NCI-H748 (cell line): ENCODE results near the gene MRAS.
"Not testable (repeated sequence)": the region's sequence is repeated elsewhere in the genome, so short reads cannot be mapped to it uniquely, and the experiment has no call there.

Source experiments
- DNase-seq: peaks from one replicate; lab custom pipeline; 2025; ENCODE audit not compliant: unreplicated experiment; lab: John Stamatoyannopoulos, UW

MRAS gene

DNA sequence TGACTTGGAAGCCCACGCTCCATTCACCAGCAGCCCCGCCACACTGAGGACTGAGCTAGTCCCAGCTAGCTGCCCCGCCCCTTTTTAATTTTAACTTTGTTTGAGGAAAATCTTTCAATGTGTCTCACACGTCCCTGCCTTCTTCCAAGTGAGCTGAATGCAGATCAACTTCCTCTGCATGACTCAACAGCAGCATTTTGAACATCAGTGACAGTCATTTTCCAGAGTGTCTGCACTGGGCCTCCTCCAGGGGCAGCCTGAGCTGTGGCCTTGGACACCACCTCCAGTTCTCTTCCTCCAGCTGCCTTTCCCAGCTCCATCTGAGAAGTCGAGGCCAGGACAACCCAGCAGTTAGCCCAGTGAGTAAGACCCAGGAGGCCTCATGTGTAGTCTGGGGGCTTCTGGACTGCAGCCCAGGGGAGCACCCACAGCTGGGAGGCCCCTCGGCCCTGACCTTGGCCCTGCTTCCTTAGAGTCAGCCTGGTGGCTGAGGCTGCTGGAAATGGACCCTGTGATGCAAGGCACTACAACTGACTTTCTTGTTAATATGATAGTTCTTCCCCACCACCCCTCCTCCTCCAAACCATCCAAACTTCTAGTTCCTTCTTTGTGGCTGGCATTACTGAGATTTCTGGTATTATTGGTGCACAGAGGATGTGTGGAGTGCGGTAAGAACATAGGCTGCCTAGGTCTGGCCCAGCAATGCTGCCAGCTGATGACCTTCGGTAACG lies 64.6 kb downstream of the MRAS start:
- no peak for DNase-seq

GRCh38 chr3:138416236-138416635 lies 67.9 kb downstream of the MRAS start:
- DNase-seq, result not testable (repeated sequence)

- peak; percentile 69 for DNase-seq
Observed at GRCh38 chr3:138417559-138417982, 69.2 kb downstream of the MRAS start.

- DNase-seq, result no peak
Observed at GRCh38 chr3:138418601-138419206, 70.3 kb downstream of the MRAS start.

- DNase-seq, result no peak
Observed at GRCh38 chr3:138423316-138423715, 74.9 kb downstream of the MRAS start.

- no peak for DNase-seq
Observed at GRCh38 chr3:138424323-138424722, 75.9 kb downstream of the MRAS start.

- DNase-seq, result peak; percentile 1
Observed at GRCh38 chr3:138426211-138426610, 77.8 kb downstream of the MRAS start.

- not testable (repeated sequence) for DNase-seq
Observed at GRCh38 chr3:138426754-138427153, 78.4 kb downstream of the MRAS start.

DNA sequence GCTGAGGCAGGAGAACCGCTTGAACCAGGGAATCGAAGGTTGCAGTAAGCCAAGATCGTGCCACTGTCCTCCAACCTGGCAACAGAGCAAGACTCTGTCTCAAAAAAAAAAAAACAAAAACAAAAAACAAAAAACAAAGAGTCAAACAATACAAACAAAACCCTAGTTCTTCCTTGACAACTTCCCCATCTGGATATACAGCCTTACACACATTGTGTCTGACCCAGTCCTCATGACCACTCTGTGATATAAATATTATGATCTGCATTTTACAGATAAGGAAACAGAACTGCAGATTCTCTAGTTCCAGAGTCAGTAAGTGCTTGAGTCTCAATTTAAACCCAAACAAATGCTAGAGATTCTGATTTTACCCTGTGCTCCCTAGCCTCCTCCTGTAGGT lies 81.3 kb downstream of the MRAS start:
- DNase-seq, result no peak

DNA sequence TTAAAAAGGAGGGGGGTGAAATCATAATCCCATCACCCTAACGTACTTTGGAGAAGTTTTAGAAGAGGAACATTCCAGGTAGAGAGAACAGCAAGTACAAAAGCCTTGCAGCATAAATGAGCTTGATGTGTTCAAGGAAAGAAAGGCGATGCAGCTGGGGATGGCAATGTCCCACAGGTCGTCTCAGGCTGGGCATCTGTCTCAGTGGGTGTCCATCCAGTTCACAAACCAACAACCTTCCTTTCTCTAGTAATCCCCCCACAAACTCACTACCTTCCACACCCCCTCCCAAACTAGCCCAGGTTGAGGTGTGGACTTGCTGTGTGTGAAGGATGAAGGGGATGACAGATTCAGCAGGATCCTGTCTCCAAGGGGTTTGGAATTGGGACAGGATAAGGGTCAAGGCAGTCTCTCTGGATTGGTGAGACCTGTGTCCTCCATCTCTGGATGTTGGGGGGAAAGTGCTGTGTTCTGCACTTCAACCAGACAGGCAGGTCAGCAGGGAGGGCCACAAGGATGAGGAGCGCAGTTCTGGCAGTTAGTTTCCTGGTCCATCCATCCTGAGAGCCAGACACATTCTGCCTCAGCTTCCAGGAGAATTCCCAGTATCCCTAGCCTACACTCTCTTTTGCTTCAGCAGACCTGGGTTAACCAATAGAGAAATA lies 84.3 kb downstream of the MRAS start:
- no peak for DNase-seq

- DNase-seq, result no peak
Observed at GRCh38 chr3:138433892-138434275, 85.5 kb downstream of the MRAS start.

DNA sequence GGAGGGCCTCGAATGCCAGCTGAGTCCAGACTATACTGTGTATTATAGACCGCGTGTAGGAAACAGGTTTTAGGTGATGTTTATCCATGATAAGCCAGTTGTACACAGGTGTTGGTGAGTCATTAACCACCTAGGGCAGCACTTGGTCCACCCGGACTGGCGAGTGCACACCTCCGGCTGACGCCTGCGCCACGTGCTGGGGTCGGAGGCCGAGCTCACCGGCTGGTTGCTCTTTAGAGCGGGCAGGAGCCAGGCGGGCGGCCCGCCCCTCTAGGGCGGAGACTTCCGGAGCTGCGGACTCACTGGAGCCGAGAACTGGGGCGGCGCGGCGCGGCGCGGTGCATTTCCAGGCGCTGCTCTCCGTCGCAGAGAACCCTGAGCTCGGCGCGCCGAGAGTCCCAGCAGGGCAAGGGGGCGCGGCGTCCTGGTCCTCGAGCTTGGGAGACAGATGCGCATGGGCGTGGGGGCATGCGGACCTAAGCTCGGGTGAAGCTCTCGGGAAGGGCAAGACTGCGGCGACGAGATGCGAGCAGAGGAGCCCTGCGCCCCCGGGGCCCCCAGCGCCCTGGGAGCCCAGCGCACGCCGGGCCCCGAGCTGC lies 86.0 kb downstream of the MRAS start, which contains the start of gene ESYT3:
Gene ESYT3, plus strand, starts transcription at position 341 of the 599 bp plus-strand sequence. Its CDS starts 183 bp downstream, at position 524.
- peak; percentile 78 for DNase-seq

DNA sequence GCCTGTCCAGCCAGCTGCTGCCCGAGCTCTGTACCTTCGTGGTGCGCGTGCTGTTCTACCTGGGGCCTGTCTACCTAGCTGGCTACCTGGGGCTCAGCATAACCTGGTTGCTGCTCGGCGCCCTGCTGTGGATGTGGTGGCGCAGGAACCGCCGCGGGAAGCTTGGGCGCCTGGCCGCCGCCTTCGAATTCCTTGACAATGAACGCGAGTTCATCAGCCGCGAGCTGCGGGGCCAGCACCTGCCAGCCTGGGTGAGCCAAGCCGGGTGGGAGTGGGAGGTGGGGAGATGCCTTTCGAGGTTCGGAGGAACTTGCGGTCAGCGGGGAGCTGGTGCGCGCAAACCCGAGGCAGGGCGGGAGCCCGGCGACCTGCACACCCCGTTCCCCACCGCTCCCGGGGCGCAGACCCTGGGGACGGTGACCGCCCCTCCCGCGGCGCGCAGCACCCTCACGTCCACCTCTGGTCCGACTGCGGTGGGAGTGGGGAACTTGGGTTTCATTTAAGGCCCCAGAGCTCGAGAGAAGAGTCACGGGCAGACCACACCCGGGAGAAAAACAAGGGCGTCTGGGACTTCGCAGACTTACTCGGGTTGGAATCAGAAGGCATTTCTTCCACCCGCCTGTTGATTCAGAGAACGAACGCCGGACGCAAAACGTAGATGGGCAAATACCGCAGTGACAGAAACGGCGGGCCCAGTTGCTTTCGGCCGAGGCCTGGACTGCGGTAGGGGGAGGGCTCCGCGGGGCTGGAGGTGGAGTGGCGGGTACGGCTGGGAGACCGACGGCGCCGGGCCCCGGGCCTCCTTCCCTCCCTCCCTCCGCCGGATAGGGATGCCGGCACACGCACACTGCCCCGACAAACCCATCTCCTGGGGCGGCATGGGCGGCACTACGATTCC lies 86.7 kb downstream of the MRAS start:
- peak; percentile 17 for DNase-seq

GRCh38 chr3:138435840-138436239 lies 87.5 kb downstream of the MRAS start:
- no peak for DNase-seq

DNA sequence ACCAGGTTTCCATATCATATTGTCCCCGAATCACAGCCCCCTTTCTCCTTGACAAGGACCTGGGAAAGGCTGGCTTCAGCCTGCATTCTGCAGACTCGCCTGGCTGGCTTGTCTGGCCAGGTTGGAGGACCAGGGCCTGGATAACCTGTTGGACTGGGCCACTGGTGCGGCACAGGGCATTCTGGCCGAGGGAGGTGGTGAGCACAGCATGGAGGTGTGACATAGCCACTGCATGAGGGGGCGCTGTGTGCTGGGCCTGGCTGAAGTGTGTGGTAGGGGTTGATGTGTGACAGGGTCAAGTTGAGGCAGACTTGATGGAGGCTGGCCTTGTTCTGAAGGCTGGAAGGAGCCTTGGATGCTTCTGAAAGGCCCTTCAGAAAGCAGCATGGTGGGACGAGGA lies 88.9 kb downstream of the MRAS start:
- no peak for DNase-seq

- no peak for DNase-seq
Observed at GRCh38 chr3:138438896-138439295, 90.5 kb downstream of the MRAS start.

DNA sequence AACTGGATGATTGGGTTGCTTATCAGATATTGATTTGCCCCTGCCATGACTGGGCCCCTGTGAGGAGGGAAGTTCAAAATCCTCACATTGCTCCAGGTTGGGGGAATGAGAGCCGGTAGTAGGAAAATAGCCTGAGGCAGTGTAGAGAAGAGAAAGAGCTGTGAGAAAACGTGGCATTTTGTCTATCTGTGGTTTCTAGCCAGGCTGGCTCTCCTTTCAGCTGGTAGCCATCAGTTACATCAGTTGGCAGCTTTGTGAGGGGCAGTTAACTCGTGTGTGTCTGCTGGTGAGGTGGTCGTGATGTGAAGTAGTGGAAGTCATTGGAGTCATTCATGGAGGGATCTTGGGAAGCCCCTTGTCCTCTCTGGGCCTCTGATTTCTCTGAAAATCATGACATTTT lies 91.3 kb downstream of the MRAS start:
- DNase-seq, result no peak

GRCh38 chr3:138440121-138440521 lies 91.7 kb downstream of the MRAS start:
- no peak for DNase-seq

GRCh38 chr3:138440596-138440995 lies 92.2 kb downstream of the MRAS start:
- no peak for DNase-seq

- no peak for DNase-seq
Observed at GRCh38 chr3:138441256-138441655, 92.9 kb downstream of the MRAS start.

DNA sequence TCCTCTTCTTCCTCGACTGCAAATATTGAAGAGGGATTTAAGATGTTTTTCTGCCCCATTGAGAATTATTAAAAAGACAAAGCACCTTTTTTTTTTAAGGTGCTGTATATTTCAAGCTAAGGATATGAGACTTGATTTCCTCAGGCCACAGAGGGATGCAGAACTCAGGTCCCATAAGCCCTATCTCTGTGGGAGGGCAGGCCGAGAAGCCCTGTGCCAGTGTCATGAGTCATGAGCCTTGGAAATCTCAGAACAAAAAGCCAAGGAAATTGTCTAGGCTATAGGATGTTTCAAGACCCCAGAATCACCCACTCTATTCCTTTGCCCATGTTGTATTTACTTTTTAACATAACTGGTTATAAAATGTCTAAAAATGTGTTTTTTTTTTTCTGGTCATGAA lies 93.4 kb downstream of the MRAS start:
- no peak for DNase-seq
